ENCODE data around the gene SULT1A3.
"Not testable (repeated sequence)": the region's sequence is repeated elsewhere in the genome, so short reads cannot be mapped to it uniquely, and the experiment has no call there.

SULT1A3 gene

DNA sequence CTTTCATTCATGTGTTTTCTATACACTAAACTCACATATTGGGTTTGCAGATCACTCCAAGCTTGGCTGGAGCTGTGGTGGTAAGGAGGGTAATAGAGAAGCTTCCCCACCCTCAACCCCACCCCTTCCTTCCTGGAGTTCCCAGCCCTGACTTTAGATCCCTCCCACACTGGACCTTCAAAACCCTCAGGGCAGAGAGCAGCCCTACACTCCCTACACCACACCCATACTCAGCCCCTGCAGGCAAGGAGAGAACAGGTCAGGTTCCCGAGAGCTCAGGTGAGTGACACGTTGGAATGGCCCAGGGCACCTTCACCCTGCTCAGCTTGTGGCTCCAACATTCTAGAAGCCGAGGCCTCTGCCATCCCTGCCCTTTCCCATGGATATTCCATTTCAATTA lies at the start of gene SULT1A3:
TSS of gene SULT1A3 (plus strand) at position 207 of the 400 bp plus-strand sequence. CDS start 1,474 bp downstream, outside the sequence.
- not testable (repeated sequence) for DNase-seq

DNA sequence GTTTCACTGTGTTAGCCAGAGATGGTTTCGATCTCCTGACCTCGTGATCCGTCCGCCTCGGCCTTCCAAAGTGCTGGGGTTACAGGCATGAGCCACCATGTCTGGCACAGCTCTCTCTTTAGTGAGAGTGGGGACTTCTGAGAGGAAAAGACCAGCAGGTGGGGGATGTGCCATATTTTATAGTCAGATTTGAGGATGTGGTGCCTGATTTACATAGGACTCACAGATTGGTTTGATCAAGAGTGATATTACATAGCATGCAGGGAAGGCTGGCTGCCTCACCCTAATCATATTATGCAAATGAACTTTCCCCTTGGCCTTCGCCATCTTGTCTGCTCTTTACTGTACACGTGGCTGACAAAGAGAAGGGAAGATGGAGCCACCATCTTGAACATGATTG lies 48.0 kb upstream of the SULT1A3 start:
- DNase-seq, result no peak

DNA sequence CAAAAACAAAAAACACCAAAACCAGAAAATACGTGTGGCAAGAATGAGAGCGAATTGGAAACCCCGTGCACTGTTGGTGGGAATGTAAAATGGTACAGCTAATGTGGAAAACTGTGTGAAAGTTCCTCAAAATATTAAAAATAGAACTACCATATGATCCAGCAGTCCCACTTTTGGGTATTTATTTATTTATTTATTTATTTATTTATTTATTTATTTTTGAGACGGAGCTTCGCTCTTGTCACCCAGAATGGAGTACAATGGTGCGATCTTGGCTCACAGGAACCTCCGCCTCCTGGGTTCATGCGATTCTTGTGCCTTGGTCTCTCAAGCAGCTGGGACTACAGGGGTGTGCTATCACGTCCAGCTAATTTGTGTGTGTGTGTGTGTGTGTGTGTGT lies 46.5 kb upstream of the SULT1A3 start:
- no peak for DNase-seq

DNA sequence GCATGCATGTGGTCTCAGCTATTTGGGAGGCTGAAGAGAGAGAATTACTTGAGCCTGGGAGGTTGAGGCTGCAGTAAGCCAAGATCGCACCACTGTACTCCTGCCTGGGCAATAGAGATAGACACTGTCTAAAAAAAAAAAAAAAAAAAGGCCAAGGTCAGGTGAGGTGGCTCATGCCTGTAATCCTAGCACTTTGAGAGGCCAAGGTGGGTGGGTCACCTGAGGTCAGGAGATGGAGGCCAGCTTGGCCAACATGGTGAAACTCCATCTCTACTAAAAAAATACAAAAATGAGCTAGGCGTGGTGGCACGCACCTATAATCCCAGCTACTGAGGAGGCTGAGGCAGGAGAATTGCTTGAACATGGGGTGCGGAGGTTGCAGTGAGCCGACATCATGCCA lies 43.9 kb upstream of the SULT1A3 start:
- no peak for DNase-seq

DNA sequence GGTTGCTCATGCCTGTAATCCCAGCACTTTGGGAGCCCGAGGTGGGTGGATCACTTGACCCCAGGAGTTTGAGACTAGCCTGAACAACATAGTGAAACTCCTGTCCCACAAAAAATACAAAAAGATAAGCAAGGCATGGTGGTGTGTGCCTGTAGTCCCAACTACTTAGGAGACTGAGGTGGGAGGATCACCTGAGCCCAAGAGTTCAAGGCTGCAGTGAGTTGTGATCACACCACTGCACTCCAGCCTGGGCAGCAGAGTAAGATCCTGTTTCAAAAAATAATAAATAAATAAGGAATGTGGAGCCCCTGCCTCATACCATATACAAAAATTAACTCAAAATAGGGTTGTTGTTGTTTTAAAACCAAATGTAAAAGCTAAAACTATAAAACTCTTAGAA lies 41.8 kb upstream of the SULT1A3 start:
- DNase-seq, result no peak

DNA sequence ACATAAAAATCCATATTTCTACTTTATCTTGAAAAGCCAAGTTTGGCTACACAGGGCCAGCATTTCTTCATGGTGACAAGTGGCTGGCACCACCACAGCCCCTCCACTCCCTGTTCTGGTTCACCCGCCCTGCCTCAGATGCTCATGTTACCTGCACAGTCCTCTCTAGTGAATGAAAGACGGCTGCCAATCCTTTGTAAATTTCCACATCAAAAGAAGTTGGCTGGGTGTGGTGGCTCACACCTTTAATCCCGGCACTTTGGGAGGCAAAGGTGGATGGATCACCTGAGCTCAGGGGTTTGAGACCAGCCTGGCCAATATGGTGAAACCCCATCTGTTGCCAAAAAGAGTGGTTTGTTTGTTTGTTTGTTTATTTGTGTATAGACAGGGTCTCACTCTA lies 35.5 kb upstream of the SULT1A3 start:
- no peak for DNase-seq

DNA sequence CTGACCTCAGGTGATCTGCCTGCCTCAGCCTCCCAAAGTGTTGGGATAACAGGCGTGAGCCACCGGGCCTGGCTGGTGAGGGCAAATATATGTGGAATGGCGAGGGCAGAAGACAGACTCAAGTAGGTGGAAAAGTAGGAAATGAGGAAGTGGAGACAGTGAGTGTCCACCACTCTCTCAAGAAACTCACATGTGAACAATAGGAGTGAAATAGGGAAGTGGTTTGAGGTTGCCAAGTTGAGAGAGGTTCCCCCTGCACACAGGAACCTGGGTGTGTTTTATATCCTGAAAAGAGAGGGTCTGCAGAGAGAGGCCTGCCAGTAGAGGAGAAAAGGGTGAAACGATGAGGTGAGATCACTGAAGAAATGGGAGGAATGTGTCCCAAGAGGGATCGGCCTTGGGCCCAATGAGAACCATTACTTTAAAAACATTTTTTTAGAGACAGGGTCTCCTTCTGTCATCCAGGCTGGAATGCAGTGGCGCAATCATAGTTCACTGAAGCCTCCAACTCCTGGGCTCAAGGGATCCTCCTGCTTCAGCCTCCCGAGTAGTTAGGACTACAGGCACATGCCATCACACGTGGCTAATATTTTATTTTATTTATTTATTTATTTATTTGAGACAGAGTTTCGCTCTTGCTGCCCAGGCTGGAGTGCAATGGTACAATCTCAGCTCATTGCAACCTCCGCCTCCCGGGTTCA lies 32.7 kb upstream of the SULT1A3 start:
- no peak for DNase-seq

DNA sequence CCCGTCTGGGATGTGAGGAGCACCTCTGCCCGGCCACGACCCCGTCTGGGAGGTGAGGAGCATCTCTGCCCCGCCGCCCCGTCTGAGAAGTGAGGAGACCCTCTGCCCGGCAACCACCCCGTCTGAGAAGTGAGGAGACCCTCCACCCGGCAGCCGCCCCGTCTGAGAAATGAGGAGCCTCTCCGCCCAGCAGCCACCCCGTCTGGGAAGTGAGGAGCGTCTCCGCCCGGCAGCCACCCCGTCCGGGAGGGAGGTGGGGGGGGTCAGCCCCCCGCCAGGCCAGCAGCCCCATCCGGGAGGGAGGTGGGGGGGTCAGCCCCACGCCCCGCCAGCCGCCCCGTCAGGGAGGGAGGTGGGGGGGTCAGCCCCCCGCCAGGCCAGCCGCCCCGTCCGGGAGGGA lies 30.3 kb upstream of the SULT1A3 start:
- not testable (repeated sequence) for DNase-seq

DNA sequence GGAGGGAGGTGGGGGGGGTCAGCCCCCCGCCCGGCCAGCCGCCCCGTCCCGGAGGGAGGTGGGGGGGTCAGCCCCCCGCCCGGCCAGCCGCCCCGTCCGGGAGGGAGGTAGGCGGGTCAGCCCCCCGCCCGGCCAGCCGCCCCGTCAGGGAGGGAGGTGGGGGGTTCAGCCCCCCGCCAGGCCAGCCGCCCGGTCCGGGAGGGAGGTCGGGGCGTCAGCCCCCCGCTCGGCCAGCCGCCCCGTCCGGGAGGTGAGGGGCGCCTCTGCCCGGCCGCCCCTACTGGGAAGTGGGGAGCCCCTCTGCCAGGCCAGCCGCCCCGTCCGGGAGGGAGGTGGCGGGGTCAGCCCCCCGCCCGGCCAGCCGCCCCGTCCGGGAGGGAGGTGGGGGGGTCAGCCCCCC lies 29.6 kb upstream of the SULT1A3 start:
- DNase-seq, result not testable (repeated sequence)

DNA sequence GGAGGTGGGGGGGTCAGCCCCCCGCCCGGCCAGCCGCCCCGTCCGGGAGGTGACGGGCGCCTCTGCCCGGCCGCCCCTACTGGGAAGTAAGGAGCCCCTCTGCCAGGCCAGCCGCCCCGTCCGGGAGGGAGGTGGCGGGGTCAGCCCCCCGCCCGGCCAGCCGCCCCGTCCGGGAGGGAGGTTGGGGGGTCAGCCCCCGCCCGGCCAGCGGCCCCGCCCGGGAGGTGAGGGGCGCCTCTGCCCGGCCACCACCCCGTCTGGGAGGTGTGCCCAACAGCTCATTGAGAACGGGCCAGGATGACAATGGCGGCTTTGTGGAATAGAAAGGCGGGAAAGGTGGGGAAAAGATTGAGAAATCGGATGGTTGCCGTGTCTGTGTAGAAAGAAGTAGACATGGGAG lies 28.9 kb upstream of the SULT1A3 start:
- DNase-seq, result not testable (repeated sequence)

DNA sequence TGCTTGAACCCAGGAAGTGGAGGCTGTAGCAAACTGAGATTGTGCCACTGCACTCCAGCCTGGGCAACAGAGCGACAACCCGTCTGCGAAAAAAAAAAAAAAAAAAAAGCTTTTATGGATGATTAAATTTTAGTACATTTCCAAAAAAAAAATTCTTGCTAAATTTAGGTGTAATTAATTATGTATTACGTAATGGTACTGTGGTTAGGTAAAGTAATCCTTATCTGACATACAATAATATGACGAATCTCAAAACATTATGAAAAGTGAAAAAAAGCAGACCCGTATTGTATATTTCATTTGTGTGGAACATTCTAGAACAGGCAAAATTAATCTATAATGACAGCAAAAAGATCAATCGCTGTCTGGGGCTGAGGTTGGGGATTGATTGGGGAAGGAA lies 26.0 kb upstream of the SULT1A3 start:
- DNase-seq, result no peak

DNA sequence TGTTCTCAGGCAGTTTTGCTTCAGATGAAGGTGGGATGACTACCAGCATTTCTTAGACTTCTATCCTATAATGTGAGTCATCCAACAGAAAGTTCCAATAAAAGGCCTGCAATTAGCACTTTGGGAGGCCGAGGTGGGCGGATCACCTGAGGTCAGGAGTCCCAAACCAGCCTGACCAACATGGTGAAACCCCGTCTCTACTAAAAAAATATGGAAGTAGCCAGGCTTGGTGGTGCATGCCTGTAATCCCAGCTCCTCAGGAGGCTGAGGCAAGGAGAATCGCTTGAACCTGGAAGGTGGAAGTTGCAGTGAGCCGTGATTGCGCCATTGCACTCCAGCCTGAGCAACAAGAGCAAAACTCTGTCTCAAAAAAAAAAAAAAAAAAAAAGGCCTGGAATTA lies 22.2 kb upstream of the SULT1A3 start:
- DNase-seq, result not testable (repeated sequence)

DNA sequence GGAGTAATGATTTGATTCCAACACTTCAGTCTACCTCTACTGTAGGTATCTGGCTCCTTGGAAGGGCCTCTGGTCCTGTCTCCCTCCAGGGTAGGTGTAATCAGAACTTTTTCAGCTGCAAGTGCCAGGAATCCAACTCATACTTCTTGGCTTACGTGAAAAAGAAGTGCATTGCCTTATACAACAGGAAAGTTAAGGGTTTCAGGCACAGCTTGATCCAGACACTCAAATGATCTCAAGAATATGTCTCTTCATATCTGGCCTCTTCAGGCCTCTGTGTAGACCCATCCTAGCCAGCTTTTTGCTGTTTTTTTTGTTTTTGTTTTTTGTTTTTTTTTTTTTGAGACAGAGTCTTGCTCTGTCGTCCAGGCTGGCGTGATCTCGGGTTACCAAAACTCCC lies 19.9 kb upstream of the SULT1A3 start:
- no peak for DNase-seq

DNA sequence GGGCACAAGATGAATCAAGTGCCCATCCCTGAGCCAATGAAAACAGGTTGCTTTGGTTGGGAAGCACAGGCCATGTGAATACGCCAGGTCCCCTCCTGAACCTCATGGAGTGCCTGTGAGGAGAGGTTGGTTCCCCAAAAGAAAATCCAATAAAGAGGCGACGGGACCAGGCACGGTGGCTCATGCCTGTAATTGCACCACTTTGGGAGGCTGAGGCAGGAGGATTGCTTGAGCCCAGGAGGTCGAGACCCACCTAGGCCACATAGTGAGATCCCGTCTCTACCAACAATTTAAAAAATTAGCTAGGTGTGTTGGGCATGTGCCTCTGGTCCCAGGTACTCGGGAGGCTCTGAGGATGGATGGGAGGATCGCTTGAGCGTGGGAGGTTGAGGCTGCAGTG lies 19.1 kb upstream of the SULT1A3 start:
- no peak for DNase-seq

DNA sequence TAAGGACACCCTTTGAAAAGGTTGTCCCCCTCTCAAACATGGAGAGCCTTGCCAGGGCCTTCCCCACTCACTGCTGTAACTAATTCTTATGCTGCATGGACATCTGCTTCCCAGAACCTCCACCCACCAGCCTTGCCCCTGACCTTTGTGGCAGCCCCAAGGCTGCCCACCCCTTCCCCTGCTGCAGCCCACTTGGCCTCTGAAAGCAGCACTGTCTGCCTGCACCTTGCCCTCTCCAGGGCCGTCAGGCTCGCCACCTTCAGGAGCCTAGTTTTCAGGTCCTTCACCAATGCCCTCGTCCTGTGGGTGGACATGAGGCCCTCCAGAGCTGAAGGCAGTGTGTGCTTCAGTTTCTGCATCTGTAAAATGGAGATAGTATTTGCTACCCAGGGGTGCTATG lies 18.3 kb upstream of the SULT1A3 start:
- no peak for DNase-seq

DNA sequence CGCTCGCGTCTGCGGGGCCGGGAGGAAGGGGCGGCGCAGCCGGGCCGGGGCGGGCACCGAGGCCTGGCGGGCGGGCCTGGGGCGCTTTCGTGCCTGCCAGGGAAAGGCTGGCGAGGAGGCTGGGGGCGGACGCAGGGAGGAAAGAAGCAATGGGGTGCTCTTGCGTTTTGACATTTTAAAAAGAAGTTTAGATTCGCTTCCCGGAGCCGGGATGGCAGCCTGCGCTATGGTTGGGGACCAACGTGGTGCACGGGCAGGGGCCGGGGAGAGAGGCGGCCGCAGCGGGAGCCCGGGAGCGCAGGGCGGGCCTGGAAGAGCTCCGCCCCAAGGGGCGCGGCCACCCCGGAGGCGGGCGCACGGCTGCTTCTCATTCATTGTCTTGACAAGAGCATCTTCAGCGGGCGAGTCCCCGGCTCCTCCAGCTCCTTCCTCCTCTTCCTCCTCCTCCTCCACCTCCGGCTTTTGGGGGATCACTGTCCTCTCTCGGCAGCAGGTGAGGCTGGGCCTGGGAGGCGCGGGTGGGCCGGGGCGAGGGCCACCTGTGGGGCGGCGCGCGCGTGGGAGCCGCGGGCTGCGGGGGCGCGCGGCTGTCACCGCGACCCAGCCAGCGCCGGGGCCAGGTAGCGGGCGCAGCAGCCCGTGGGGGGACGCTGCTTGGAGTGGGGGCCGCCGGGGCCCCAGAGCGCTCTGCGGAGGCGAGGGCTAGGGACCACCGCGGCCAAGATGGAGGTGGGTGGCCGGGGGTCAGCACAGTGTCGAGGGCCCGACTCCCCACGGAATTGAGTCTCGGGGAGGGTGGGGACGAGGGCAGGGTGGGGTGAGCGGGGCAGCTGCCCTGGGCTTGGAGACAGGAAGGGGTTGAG lies 15.6 kb upstream of the SULT1A3 start, which contains the start of gene CORO1A:
TSS of gene CORO1A (plus strand) at position 370 of the 863 bp plus-strand sequence. CDS start 1,608 bp downstream, outside the sequence.
- DNase-seq, result peak in 1 of 2 experiments; percentile 22

DNA sequence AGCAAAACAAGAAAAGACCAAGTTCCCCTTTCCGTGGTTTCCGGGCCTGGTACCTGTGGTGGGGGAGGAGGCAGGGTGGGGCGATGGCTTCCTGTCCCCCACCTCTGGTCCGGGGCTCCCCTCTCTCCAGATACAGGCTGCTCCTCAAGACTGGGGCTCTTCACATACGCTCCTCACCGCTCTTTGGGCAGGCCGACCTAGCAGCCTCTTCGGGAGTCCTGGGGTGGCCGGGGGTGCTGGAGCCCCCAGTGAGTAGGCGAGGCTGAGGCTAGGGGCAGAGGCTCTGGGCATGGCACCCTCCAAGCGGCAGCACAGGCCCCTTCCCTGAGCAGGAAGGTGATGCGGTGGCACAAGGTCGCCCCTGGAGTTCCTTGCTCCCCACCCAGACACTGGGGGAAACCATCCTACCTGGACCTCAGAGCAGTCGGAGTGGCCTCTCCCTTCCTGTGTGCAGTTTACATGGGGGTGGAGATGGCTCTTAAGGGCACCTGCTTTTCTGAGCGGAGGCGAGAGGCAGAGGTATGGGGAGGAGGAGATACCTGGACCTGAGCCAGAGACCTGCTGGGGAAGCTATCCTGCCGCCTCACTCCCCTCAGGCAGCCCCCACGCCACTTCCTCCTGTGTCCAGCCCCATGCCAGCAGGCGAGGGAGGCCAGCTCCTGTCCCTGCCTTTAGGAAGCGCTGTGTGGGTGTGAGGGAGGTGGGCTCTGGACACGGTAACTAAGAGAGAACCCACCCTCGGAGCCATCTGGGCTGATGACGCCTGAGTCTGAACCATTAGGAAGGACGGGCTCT lies 14.8 kb upstream of the SULT1A3 start:
- DNase-seq, result peak in 1 of 2 experiments; percentile 10

DNA sequence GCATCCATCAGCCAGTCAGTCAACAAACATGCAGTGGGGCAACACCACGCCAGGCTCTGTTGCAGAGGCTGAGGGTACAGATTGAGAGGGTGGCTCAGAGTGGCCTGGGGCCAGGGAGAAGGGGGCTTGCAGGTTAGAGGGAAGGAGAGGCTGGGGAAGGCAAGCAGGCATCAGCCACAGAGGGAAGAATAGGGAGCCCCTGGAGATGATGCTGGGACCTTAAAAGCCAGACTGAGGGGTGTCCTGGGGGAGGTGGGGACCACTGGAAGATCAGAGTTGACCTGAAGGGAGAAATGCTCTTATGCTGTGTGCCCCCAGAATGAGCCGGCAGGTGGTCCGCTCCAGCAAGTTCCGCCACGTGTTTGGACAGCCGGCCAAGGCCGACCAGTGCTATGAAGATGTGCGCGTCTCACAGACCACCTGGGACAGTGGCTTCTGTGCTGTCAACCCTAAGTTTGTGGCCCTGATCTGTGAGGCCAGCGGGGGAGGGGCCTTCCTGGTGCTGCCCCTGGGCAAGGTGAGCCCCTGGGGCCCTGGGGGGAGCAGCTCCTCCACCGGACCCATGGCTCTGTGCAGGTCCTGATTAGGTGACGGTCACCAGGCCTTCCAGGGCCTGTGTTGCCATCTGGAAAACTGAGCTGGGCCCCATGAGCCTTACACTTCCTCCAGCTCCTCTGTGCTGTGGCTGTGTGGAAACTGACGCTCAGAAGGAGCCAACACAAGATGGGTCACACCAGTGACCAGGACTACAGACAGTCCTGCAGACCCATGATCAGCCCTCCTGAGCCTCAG lies 14.0 kb upstream of the SULT1A3 start:
- no peak for DNase-seq

DNA sequence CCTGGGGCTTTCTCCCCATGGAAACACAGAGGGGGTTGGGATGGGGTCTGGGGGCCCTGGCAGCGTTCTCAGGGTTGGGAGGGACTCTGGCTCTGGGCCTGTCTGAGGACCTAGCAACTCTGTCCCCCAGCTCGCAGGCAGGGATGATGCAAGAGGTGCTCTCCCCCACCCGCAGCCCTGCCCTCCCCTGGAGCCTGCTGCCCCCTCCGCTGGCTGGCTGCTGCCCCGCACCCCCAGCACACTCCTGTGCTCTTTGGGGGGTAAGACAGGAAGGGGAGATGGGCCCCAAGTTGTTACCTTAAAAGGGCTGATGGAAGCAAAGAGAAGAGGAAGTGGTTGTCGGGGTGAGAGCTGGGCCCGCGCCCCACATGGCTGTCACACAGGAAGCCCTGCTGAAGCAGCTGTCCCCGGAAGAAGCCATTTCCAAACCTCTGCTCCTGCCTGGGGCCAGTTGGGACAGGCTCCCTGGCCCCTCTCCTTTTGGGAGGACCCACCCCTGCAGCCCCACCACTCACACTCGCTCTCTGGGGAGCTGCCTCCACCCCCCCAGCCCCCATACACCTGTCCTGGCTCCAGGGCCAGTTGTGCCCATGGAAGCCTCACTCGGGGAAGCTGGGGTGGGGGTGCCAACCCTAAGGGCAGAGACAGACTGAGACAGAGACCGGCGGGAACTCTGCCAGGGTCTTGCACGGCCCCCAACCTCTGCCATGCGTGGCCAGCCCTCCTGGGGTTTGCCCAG lies 13.2 kb upstream of the SULT1A3 start:
- DNase-seq, result no peak

DNA sequence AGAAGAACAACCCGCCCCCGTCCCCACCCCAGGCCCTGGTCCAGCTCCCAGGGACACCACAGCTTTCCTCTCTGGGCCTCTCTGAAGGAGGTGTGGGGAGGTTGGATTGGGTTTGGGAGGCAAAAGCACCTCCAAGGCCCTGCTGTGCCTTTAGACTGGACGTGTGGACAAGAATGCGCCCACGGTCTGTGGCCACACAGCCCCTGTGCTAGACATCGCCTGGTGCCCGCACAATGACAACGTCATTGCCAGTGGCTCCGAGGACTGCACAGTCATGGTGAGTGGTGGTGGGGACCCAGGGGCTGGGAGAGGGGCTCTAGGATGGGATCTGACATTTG lies 12.6 kb upstream of the SULT1A3 start:
- DNase-seq, result no peak

DNA sequence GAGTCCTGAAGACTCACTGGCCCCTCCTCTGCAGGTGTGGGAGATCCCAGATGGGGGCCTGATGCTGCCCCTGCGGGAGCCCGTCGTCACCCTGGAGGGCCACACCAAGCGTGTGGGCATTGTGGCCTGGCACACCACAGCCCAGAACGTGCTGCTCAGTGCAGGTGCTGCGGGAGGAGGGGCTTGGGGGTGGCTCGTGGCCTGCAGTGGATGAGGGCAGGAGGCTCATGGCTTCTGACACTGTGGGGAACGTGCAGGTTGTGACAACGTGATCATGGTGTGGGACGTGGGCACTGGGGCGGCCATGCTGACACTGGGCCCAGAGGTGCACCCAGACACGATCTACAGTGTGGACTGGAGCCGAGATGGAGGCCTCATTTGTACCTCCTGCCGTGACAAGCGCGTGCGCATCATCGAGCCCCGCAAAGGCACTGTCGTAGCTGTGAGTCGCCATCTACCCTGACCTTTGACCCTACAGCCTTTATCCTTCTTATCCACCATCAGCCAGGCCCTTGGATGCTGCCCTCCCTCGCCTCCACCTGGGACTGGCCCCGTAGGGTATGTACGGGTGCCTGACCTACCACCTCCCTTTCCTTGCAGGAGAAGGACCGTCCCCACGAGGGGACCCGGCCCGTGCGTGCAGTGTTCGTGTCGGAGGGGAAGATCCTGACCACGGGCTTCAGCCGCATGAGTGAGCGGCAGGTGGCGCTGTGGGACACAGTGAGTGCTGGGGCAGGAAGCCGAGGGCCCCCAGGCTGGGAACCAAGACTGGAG lies 12.1 kb upstream of the SULT1A3 start:
- no peak for DNase-seq

All from NCI-H187 (cell line).